ENCODE results near the gene SCEL.
A peak's percentile ranks its signal among the peaks of the same experiment; 100 is the strongest.
"Not testable (repeated sequence)": the region's sequence is repeated elsewhere in the genome, so short reads cannot be mapped to it uniquely, and the experiment has no call there.

SCEL gene

GRCh38 chr13:77535448-77535847, at the start of gene SCEL:
Gene SCEL, plus strand, starts transcription at chr13:77535706. Its CDS starts 20,170 bp downstream, at chr13:77555876.
- DNase-seq: no peak

GRCh38 chr13:77489566-77490337, 45.8 kb upstream of the SCEL start:
- no peak for DNase-seq

GRCh38 chr13:77492982-77493381, 42.5 kb upstream of the SCEL start:
- peak in 1 of 2 donors; percentile 57 for DNase-seq

- DNase-seq: no peak
Observed at GRCh38 chr13:77494226-77494625, 41.3 kb upstream of the SCEL start.

- no peak for DNase-seq
Observed at GRCh38 chr13:77497350-77497749, 38.2 kb upstream of the SCEL start.

GRCh38 chr13:77497835-77498234, 37.7 kb upstream of the SCEL start:
- no peak for DNase-seq

GRCh38 chr13:77502104-77502720, 33.3 kb upstream of the SCEL start:
- DNase-seq: no peak

GRCh38 chr13:77503398-77503797, 32.1 kb upstream of the SCEL start:
- no peak for DNase-seq

GRCh38 chr13:77506874-77507273, 28.6 kb upstream of the SCEL start:
- DNase-seq: peak in 1 of 2 donors; percentile 12

GRCh38 chr13:77507931-77508776, 27.4 kb upstream of the SCEL start:
- DNase-seq: no peak

GRCh38 chr13:77508959-77509620, 26.4 kb upstream of the SCEL start:
- DNase-seq: no peak

- no peak for DNase-seq
Observed at GRCh38 chr13:77510156-77510555, 25.4 kb upstream of the SCEL start.

- no peak for DNase-seq
Observed at GRCh38 chr13:77511552-77511951, 24.0 kb upstream of the SCEL start.

GRCh38 chr13:77513719-77514335, 21.7 kb upstream of the SCEL start:
- no peak for DNase-seq

- DNase-seq: no peak
Observed at GRCh38 chr13:77514336-77514726, 21.2 kb upstream of the SCEL start.

GRCh38 chr13:77515785-77516184, 19.7 kb upstream of the SCEL start:
- DNase-seq: no peak

GRCh38 chr13:77516342-77516789, 19.1 kb upstream of the SCEL start:
- DNase-seq: no peak

GRCh38 chr13:77518266-77518665, 17.2 kb upstream of the SCEL start:
- no peak for DNase-seq

- not testable (repeated sequence) for DNase-seq
Observed at GRCh38 chr13:77519396-77519795, 16.1 kb upstream of the SCEL start.

GRCh38 chr13:77519808-77520207, 15.7 kb upstream of the SCEL start:
- DNase-seq: no peak

- no peak for DNase-seq
Observed at GRCh38 chr13:77521194-77521593, 14.3 kb upstream of the SCEL start.

- no peak for DNase-seq
Observed at GRCh38 chr13:77521595-77522367, 13.7 kb upstream of the SCEL start.

All from hippocampal formation (tissue), 2 donors.